Astrocyte (in vitro differentiated cells and primary cell): ENCODE data around the gene GJC1. TPM values are rescaled to one million over a fixed set of nuclear protein-coding genes. Genes with fewer than 3 reads are reported as not detected.

ENCODE experiments used
- DNase-seq: peaks from one replicate; pipeline ENCODE4 v3.0.0-alpha.2; 2010; ENCODE audit warnings: low read depth
- FAIRE-seq: peaks from 2 replicates; lab custom pipeline; 2011; peaks lifted over from hg19 to GRCh38; lab: Jason Lieb, UNC
- H2AFZ ChIP-seq: 2 replicates; pipeline ENCODE4 v1.6.0; 2012; ENCODE audit warnings: low read depth, low read length, inconsistent platforms
- H3K27ac ChIP-seq: 2 replicates; pipeline ENCODE4 v1.5.1; 2011; ENCODE audit warnings: low read depth, low read length, inconsistent platforms
- H3K27me3 ChIP-seq: 2 replicates; pipeline ENCODE4 v1.6.0; 2011; ENCODE audit warnings: low read length, inconsistent platforms; ENCODE audit not compliant: insufficient read depth
- H3K36me3 ChIP-seq: 2 replicates; pipeline ENCODE4 v1.5.1; 2011; ENCODE audit warnings: low read length, inconsistent platforms; ENCODE audit not compliant: insufficient read depth
- H3K4me1 ChIP-seq: 2 replicates; pipeline ENCODE4 v1.5.1; 2011; ENCODE audit warnings: low read length, inconsistent platforms; ENCODE audit not compliant: insufficient read depth
- H3K4me2 ChIP-seq: 2 replicates; pipeline ENCODE4 v1.6.0; 2012; ENCODE audit warnings: low read length, inconsistent platforms
- H3K4me3 ChIP-seq: 2 replicates; pipeline ENCODE4 v1.5.1; 2011; ENCODE audit warnings: low read depth, mild to moderate bottlenecking, low read length, inconsistent platforms; ENCODE audit not compliant: insufficient read depth
- H3K79me2 ChIP-seq: 2 replicates; pipeline ENCODE4 v1.6.0; 2012; ENCODE audit warnings: mild to moderate bottlenecking, low read length, inconsistent platforms; ENCODE audit not compliant: insufficient read depth
- H3K9ac ChIP-seq: 2 replicates; pipeline ENCODE4 v1.6.0; 2012; ENCODE audit warnings: mild to moderate bottlenecking, low read length, inconsistent platforms
- H3K9me3 ChIP-seq: 2 replicates; pipeline ENCODE4 v1.5.1; 2012; ENCODE audit warnings: low read depth, mild to moderate bottlenecking, low read length, inconsistent platforms; ENCODE audit not compliant: insufficient read depth
- H4K20me1 ChIP-seq: 2 replicates; pipeline ENCODE4 v1.6.0; 2012; ENCODE audit warnings: low read length, inconsistent platforms; ENCODE audit not compliant: insufficient read depth
- H3K27ac Mint-ChIP-seq: one replicate; pipeline ENCODE4 v1.8.0; 2021; ENCODE audit warnings: mild to moderate bottlenecking, mixed read lengths; ENCODE audit not compliant: unreplicated experiment
- H3K27me3 Mint-ChIP-seq: one replicate; pipeline ENCODE4 v1.8.0; 2021; ENCODE audit warnings: low read depth, mixed read lengths; ENCODE audit not compliant: unreplicated experiment
- H3K36me3 Mint-ChIP-seq: one replicate; pipeline ENCODE4 v1.8.0; 2021; ENCODE audit warnings: low read depth, mixed read lengths; ENCODE audit not compliant: unreplicated experiment
- H3K4me1 Mint-ChIP-seq: one replicate; pipeline ENCODE4 v1.8.0; 2021; ENCODE audit warnings: low read depth, mixed read lengths; ENCODE audit not compliant: unreplicated experiment
- H3K4me3 Mint-ChIP-seq: one replicate; pipeline ENCODE4 v1.8.0; 2021; ENCODE audit warnings: mild to moderate bottlenecking, moderate library complexity, mixed read lengths; ENCODE audit not compliant: unreplicated experiment
- H3K9me3 Mint-ChIP-seq: one replicate; pipeline ENCODE4 v1.8.0; 2021; ENCODE audit warnings: mild to moderate bottlenecking, mixed read lengths; ENCODE audit not compliant: unreplicated experiment
- CTCF ChIP-seq: IDR thresholded peaks from 2 replicates; pipeline ENCODE4 v1.5.1; 2011; ENCODE audit warnings: low read depth, mild to moderate bottlenecking, inconsistent platforms, low read length, moderate library complexity; ENCODE audit not compliant: insufficient read depth
- EZH2 ChIP-seq: IDR thresholded peaks from 2 replicates; pipeline ENCODE4 v1.6.1; 2012; ENCODE audit warnings: mild to moderate bottlenecking, low read length, inconsistent platforms; ENCODE audit not compliant: insufficient read depth
- total RNA-seq: library from RNA; stranded (reverse); gene quantifications from 2 replicates; pipeline ENCODE4 v1.2.1, GENCODE V29; 2021

The GJC1 gene
- total RNA-seq, 1 donor from 2014 or later, result 38.4 TPM

GRCh38 chr17:44778656-44779210 is 51.4 kb downstream of the GJC1 start:
- Histone ChIP-seq H3K4me1 (peaks cover 13% of the 10 kb centered on the region), H3K4me3 (no peak overlapping the region), H3K79me2 (no peaks in the 10 kb centered on the region), H3K27ac (no peak overlapping the region), H3K9me3 (no peaks in the 10 kb centered on the region), H3K9ac (peak overlapping the region; percentile 77), H3K27me3 (no peaks in the 10 kb centered on the region), H2AFZ (peak overlapping the region; percentile 89), H3K4me2 (peak overlapping the region; percentile 87), H4K20me1 (no peaks in the 10 kb centered on the region), H3K36me3 (no peaks in the 10 kb centered on the region)
- no peak for TF ChIP-seq CTCF
- TF ChIP-seq EZH2, result no peak
- peak overlapping the region; percentile 34 for H3K4me3 Mint-ChIP-seq
- peak overlapping the region; percentile 47 for H3K27ac Mint-ChIP-seq
- no peak for DNase-seq
- no peak for FAIRE-seq
- peaks cover 2% of the 10 kb centered on the region for H3K4me1 Mint-ChIP-seq
- H3K9me3 Mint-ChIP-seq, result no peaks in the 10 kb centered on the region
- H3K36me3 Mint-ChIP-seq, result no peaks in the 10 kb centered on the region
- peaks cover 9% of the 10 kb centered on the region for H3K27me3 Mint-ChIP-seq

- H3K4me1 Mint-ChIP-seq, result peaks cover under 1% of the 10 kb centered on the region
- H3K27ac Mint-ChIP-seq, result no peak overlapping the region
- peaks cover 16% of the 10 kb centered on the region for H3K27me3 Mint-ChIP-seq
- no peak overlapping the region for H3K4me2 ChIP-seq
- no peaks in the 10 kb centered on the region for H3K9me3 Mint-ChIP-seq
- no peak for DNase-seq
- no peak for FAIRE-seq
- no peak overlapping the region for H3K4me3 Mint-ChIP-seq
- peaks cover 13% of the 10 kb centered on the region for H3K4me1 ChIP-seq
- no peaks in the 10 kb centered on the region for H4K20me1 ChIP-seq
- H3K27me3 ChIP-seq, result no peaks in the 10 kb centered on the region
- no peaks in the 10 kb centered on the region for H3K79me2 ChIP-seq
- TF ChIP-seq EZH2, result no peak
- no peak for TF ChIP-seq CTCF
- no peaks in the 10 kb centered on the region for H3K36me3 ChIP-seq
- no peak overlapping the region for H3K4me3 ChIP-seq
- no peak overlapping the region for H3K27ac ChIP-seq
- no peak overlapping the region for H3K9ac ChIP-seq
- H3K9me3 ChIP-seq, result no peaks in the 10 kb centered on the region
- H2AFZ ChIP-seq, result no peak overlapping the region
- no peaks in the 10 kb centered on the region for H3K36me3 Mint-ChIP-seq
Observed at GRCh38 chr17:44777394-44778348, 52.4 kb downstream of the GJC1 start.
